CD4-positive, CD25-positive, alpha-beta regulatory T cell (primary cell): Measurements from ENCODE around the gene DNAH2. TPM values are rescaled to one million over a fixed set of nuclear protein-coding genes. Genes with fewer than 3 reads are reported as not detected.

ENCODE experiments used
- ATAC-seq, 2 donors: fragments of 150-1000 bp; cut with Tn5 transposase; one replicate each; pipeline ENCODE4 v1.10.0; 2021; ENCODE audit warnings: low read depth in 2 of 2, moderate number of reproducible peaks in 2 of 2, moderate library complexity in 1 of 2
- DNase-seq, 3 donors: peaks; one replicate each; pipeline versions ENCODE4 v3.0.0 to v3.0.0-alpha.2; 2012 to 2022; ENCODE audit warnings: mixed read lengths in 1 of 3
- H3K27ac ChIP-seq: one replicate; pipeline ENCODE4 v1.7.0; 2013; ENCODE audit warnings: mild to moderate bottlenecking, low read length; ENCODE audit not compliant: insufficient read depth, poor library complexity, severe bottlenecking
- H3K27me3 ChIP-seq: one replicate; pipeline ENCODE4 v1.7.0; 2013; ENCODE audit warnings: low read length; ENCODE audit not compliant: control insufficient read depth, insufficient read depth
- H3K36me3 ChIP-seq: one replicate; pipeline ENCODE4 v1.7.0; 2013; ENCODE audit warnings: mild to moderate bottlenecking, low read length, moderate library complexity; ENCODE audit not compliant: control insufficient read depth, insufficient read depth
- H3K4me1 ChIP-seq: 2 replicates; pipeline ENCODE4 v1.7.0; 2013; ENCODE audit warnings: mild to moderate bottlenecking, low read length; ENCODE audit not compliant: insufficient read depth, control insufficient read depth, poor library complexity, severe bottlenecking
- H3K4me3 ChIP-seq: one replicate; pipeline ENCODE4 v1.7.0; 2013; ENCODE audit warnings: low read depth, mild to moderate bottlenecking, low read length, moderate library complexity
- H3K9me3 ChIP-seq, 2 experiments: 1 replicate in 1 of 2; 2 replicates in 1 of 2; pipeline ENCODE4 v1.7.0; 2013; ENCODE audit warnings: low read length in 2 of 2, mild to moderate bottlenecking in 1 of 2, moderate library complexity in 1 of 2; ENCODE audit not compliant: control insufficient read depth in 2 of 2
- H3K27ac Mint-ChIP-seq, 3 donors: one replicate each; pipeline ENCODE4 v1.8.0; 2020 to 2022; ENCODE audit warnings: mild to moderate bottlenecking in 3 of 3, mixed read lengths in 3 of 3, moderate library complexity in 2 of 3
- H3K27me3 Mint-ChIP-seq: one replicate; pipeline ENCODE4 v1.8.0; 2022; ENCODE audit warnings: mild to moderate bottlenecking, mixed read lengths
- H3K36me3 Mint-ChIP-seq: one replicate; pipeline ENCODE4 v1.8.0; 2020; ENCODE audit warnings: mixed read lengths
- H3K4me1 Mint-ChIP-seq, 4 donors: one replicate each; pipeline ENCODE4 v1.8.0; 2020 to 2022; ENCODE audit warnings: mixed read lengths in 4 of 4, mild to moderate bottlenecking in 1 of 4
- H3K4me3 Mint-ChIP-seq, 4 donors: one replicate each; pipeline ENCODE4 v1.8.0; 2020 to 2022; ENCODE audit warnings: mild to moderate bottlenecking in 4 of 4, mixed read lengths in 4 of 4, moderate library complexity in 3 of 4
- H3K9me3 Mint-ChIP-seq, 7 donors: one replicate each; pipeline ENCODE4 v1.8.0; 2020 to 2022; ENCODE audit warnings: mixed read lengths in 7 of 7, mild to moderate bottlenecking in 3 of 7, moderate library complexity in 2 of 7
- polyA plus RNA-seq, 4 donors: library from polyadenylated mRNA; unstranded; fragments of 300-500 nt; fragmentation: Illumina TruSeq; gene quantifications; one replicate each; pipeline ENCODE4 v1.2.3, GENCODE V29; 2021
- total RNA-seq: library from RNA; stranded (reverse); gene quantifications from one replicate; pipeline ENCODE4 v1.2.3, GENCODE V29; 2022

Gene DNAH2
- total and polyA plus RNA-seq, 5 donors from 2014 or later, result not detected

DNA sequence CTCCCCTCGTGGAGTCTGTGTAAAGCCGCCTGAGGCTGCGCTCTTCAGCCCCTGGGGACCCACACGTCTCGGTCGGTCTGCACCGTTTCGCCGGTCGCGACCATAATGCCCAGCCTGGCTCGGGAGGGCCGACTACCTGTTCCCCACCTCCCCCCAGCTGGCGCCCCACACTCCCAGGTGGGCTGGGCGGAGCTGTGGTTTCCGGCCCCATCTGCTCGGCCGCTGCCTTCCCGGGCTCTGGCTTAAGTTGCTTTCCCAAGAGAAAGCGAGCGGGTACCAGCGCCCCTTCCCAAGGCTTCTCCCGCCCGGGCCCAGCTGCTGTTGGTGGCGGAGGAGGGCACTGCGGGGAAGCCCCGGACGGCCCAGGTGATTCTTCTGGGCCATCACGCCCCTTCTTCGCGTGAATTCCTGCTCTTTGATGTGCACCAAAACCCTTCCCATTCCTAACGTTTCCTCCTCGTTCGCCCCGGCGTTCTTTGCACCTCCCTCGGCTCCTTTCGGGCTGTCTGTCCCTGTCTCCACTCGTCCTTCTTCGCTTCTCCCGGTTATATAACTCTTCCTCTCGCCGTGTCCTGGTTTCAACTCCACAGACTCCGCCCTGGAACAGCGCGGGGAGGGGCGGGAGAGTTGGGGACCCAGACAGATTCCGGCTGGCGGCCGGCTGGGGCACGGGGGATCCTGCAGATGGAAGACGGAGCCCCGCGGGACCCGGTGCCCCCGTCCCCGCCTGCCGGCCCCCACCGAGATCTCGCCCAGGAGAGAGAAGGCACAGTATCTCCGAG lies 118.5 kb downstream of the DNAH2 start:
- H3K36me3 ChIP-seq, result no peaks in the 10 kb centered on the region
- DNase-seq (peak in 1 of 3 donors; percentile 61), ATAC-seq (no peak)
- peaks cover 5 to 57% (median 43%) of the 10 kb centered on the region in 4 donors for H3K4me1 Mint-ChIP-seq
- peak overlapping the region; percentile 94 to 99 (median 96) for H3K4me3 Mint-ChIP-seq
- no peaks in the 10 kb centered on the region for H3K36me3 Mint-ChIP-seq
- H3K4me1 ChIP-seq, result peaks cover 66% of the 10 kb centered on the region
- H3K4me3 ChIP-seq, result peak overlapping the region; percentile 79
- peaks cover 0 to 1% (median 0%) of the 10 kb centered on the region in 7 donors for H3K9me3 Mint-ChIP-seq
- no peaks in the 10 kb centered on the region for H3K27me3 ChIP-seq
- H3K27ac Mint-ChIP-seq, result peak overlapping the region; percentile 91 to 100 (median 98)
- H3K27ac ChIP-seq, result peak overlapping the region; percentile 100
- H3K27me3 Mint-ChIP-seq, result peaks cover 11% of the 10 kb centered on the region
- H3K9me3 ChIP-seq, result no peaks in the 10 kb centered on the region

DNA sequence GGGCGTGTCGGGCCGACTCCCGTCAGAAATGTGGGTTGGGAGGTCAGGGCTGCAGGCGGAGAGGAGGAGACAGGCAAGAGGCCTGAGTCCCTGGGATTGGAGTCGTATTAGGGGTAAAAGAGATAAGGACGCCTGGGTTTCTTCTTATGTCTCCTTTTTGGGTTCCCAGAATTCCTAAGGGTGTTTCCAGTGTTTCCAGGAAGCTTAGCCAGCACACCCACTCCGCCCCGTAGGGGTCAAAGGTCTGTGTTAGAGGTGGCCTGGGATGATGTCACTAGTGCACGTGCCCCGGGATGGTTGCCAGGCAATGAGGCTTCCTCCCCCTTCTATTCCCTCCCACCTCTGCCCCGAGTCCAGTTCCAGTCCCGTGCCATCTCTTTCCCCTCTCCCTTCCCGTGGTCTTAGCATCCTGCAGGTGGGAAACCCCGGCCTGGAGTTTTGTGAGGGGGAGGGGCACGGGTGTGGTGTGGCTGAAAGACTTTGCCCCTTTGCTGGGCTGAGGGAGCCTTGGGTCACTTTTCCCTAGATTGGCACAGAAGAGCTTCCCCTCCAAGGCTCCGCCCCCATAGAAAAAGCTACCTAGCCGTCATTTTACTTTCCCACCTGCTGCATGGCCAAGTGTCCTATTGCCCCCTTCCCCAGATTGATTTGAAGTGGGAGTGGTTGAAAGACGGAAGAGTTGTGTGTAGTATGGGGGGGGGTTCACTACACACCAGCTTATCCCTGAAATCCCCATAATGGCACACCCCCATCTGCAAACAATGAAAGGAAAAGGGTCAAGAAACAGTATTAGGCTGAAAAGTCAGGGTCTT lies 119.3 kb downstream of the DNAH2 start:
- peaks cover 7% of the 10 kb centered on the region for H3K27me3 Mint-ChIP-seq
- Histone ChIP-seq H3K4me3 (peak overlapping the region; percentile 75), H3K36me3 (no peaks in the 10 kb centered on the region), H3K27ac (peak overlapping the region; percentile 100), H3K27me3 (no peaks in the 10 kb centered on the region), H3K9me3 (no peaks in the 10 kb centered on the region), H3K4me1 (peaks cover 74% of the 10 kb centered on the region)
- peaks cover 0 to 1% (median 0%) of the 10 kb centered on the region in 7 donors for H3K9me3 Mint-ChIP-seq
- DNase-seq (peak; percentile 54 to 84 (median 71)), ATAC-seq (no peak)
- H3K27ac Mint-ChIP-seq, result peak overlapping the region; percentile 91 to 100 (median 98)
- H3K36me3 Mint-ChIP-seq, result no peaks in the 10 kb centered on the region
- H3K4me1 Mint-ChIP-seq, result peaks cover 5 to 62% (median 46%) of the 10 kb centered on the region in 4 donors
- H3K4me3 Mint-ChIP-seq, result peak overlapping the region; percentile 94 to 99 (median 96)

- H3K27me3 Mint-ChIP-seq, result peaks cover 14% of the 10 kb centered on the region
- Histone ChIP-seq H3K27me3 (no peaks in the 10 kb centered on the region), H3K27ac (peak overlapping the region; percentile 100), H3K36me3 (no peaks in the 10 kb centered on the region), H3K4me1 (peaks cover 79% of the 10 kb centered on the region), H3K4me3 (peak overlapping the region; percentile 75), H3K9me3 (no peaks in the 10 kb centered on the region)
- peak overlapping the region; percentile 61 to 100 (median 98) for H3K27ac Mint-ChIP-seq
- DNase-seq, result peak in 2 of 3 donors; percentile 35 to 47
- no peak for ATAC-seq
- peak overlapping the region; percentile 94 to 99 (median 96) for H3K4me3 Mint-ChIP-seq
- peaks cover 5 to 68% (median 49%) of the 10 kb centered on the region in 4 donors for H3K4me1 Mint-ChIP-seq
- no peaks in the 10 kb centered on the region for H3K36me3 Mint-ChIP-seq
- peaks cover 0 to 2% (median 0%) of the 10 kb centered on the region in 7 donors for H3K9me3 Mint-ChIP-seq
Observed at GRCh38 chr17:7837408-7838088, 120.0 kb downstream of the DNAH2 start.

- Mint-ChIP-seq H3K27me3 (peaks cover 22% of the 10 kb centered on the region), H3K27ac (peak overlapping the region; percentile 94 to 100 (median 99)), H3K36me3 (no peaks in the 10 kb centered on the region), H3K9me3 (peaks cover 0 to 2% (median 0%) of the 10 kb centered on the region in 7 donors), H3K4me3 (peak overlapping the region; percentile 94 to 99 (median 96)), H3K4me1 (peaks cover 5 to 68% (median 48%) of the 10 kb centered on the region in 4 donors)
- Histone ChIP-seq H3K9me3 (no peaks in the 10 kb centered on the region), H3K27me3 (no peaks in the 10 kb centered on the region), H3K4me1 (peaks cover 85% of the 10 kb centered on the region), H3K4me3 (peak overlapping the region; percentile 75), H3K27ac (peak overlapping the region; percentile 100), H3K36me3 (no peaks in the 10 kb centered on the region)
- DNase-seq (peak in 1 of 3 donors; percentile 43), ATAC-seq (no peak)
Observed at GRCh38 chr17:7838090-7839075, 120.8 kb downstream of the DNAH2 start.

GRCh38 chr17:7839190-7839875 lies 121.8 kb downstream of the DNAH2 start:
- Mint-ChIP-seq H3K27ac (peak overlapping the region; percentile 99 to 100 (median 99)), H3K36me3 (no peaks in the 10 kb centered on the region), H3K4me3 (peak overlapping the region; percentile 70 to 93 (median 80)), H3K4me1 (peaks cover 5 to 71% (median 46%) of the 10 kb centered on the region in 4 donors), H3K9me3 (peaks cover 0 to 2% (median 0%) of the 10 kb centered on the region in 7 donors), H3K27me3 (peaks cover 32% of the 10 kb centered on the region)
- Histone ChIP-seq H3K27ac (peak overlapping the region; percentile 100), H3K36me3 (no peaks in the 10 kb centered on the region), H3K27me3 (no peaks in the 10 kb centered on the region), H3K4me3 (no peak overlapping the region), H3K9me3 (no peaks in the 10 kb centered on the region), H3K4me1 (peaks cover 82% of the 10 kb centered on the region)
- peak in 1 of 3 donors; percentile 41 for DNase-seq
- ATAC-seq, result no peak

- Histone ChIP-seq H3K9me3 (no peaks in the 10 kb centered on the region), H3K4me1 (peaks cover 83% of the 10 kb centered on the region), H3K27ac (peak overlapping the region; percentile 100), H3K36me3 (no peaks in the 10 kb centered on the region), H3K4me3 (no peak overlapping the region), H3K27me3 (no peaks in the 10 kb centered on the region)
- Mint-ChIP-seq H3K27ac (peak overlapping the region; percentile 99 to 100 (median 99)), H3K4me1 (peaks cover 5 to 72% (median 46%) of the 10 kb centered on the region in 4 donors), H3K27me3 (peaks cover 31% of the 10 kb centered on the region), H3K4me3 (peak overlapping the region; percentile 70 to 94 (median 84)), H3K36me3 (no peaks in the 10 kb centered on the region), H3K9me3 (peaks cover 0 to 2% (median 0%) of the 10 kb centered on the region in 7 donors)
- DNase-seq, result peak in 1 of 3 donors; percentile 54
- ATAC-seq, result no peak
Observed at GRCh38 chr17:7839876-7840261, 122.3 kb downstream of the DNAH2 start.
